ENCODE data around the gene C3orf18.

Gene C3orf18

DNA sequence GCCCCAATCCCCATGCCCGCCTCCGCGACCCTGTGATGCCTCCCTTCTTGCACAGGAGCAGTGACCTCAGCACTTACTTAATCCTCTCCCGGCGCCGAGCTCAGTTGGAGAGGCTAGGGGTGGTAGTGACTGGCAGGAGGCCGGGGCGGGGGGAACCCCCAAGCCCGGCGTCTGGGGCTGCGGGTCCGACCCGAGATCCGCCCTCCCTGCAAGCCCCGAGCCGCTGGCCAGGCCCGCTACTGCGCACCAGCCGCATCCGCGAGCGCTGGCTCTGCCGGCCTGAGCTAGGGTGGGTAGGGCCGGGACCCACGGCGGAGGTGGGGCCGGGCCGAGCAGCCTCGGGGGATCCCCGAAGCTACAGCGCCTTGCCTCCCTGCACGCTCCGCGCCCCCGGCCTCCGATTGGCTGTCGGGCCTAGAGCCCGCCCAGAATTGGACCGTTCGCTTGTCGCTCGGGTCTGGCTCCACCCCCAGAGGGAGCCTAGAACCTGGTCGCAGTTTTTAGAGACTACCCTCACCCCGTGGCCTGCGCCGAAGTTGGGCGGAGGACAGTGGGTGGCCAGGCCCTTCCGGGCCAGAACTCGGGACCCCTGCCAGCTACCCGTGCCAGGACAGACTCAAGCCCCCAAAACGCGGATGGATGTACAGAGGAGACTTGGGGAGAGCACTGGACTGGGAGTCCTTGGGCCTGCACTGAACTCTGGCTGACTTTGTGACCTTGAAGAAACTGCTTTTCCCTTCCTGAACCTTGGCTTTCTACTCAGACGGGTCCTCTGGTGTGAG, at the start of gene C3orf18:
TSS of gene C3orf18 (minus strand) at position 362 of the 782 bp plus-strand sequence. CDS start 2,048 bp downstream, outside the sequence.
- peak; percentile 95 for DNase-seq

- DNase-seq: peak; percentile 92
Measured at GRCh38 chr3:50616770-50617095, 49.2 kb upstream of the C3orf18 start.

- DNase-seq: peak; percentile 72
Measured at GRCh38 chr3:50616003-50616769, 48.6 kb upstream of the C3orf18 start.

- DNase-seq: no peak
Measured at GRCh38 chr3:50615190-50615589, 47.6 kb upstream of the C3orf18 start.

GRCh38 chr3:50612970-50613846, 45.7 kb upstream of the C3orf18 start:
- peak; percentile 59 for DNase-seq

DNA sequence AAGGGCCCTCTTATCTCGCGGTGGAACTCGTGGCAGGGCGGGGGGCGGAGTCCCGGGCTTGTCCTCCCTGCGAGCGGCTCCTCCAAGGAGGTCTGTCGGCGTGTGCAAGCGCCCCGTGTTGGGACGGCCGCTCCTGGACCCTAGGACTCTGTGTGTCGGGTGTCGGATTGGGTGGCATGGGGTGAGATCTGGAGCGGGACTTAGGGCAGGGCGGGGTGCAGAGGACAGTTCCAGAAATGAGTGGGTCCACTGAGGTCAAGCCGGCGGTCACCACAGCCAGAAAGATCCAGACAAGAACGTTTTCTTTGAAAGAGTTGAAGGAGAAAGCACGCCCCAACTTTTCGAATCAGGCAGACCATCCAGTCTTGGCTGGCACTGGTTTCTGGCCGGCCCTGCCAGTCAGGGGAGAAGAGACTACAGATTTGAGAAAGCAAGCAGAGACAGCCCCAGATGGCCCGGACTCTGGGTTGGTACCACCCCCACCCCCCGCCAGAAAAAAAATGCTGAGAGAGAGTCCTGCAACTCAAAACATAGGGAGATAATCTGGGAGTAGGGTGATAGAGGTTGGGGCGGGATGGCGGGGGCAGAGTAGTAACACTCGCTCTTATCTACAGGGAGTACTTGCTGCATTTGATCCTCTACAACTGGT, 44.8 kb upstream of the C3orf18 start:
- DNase-seq: no peak

DNA sequence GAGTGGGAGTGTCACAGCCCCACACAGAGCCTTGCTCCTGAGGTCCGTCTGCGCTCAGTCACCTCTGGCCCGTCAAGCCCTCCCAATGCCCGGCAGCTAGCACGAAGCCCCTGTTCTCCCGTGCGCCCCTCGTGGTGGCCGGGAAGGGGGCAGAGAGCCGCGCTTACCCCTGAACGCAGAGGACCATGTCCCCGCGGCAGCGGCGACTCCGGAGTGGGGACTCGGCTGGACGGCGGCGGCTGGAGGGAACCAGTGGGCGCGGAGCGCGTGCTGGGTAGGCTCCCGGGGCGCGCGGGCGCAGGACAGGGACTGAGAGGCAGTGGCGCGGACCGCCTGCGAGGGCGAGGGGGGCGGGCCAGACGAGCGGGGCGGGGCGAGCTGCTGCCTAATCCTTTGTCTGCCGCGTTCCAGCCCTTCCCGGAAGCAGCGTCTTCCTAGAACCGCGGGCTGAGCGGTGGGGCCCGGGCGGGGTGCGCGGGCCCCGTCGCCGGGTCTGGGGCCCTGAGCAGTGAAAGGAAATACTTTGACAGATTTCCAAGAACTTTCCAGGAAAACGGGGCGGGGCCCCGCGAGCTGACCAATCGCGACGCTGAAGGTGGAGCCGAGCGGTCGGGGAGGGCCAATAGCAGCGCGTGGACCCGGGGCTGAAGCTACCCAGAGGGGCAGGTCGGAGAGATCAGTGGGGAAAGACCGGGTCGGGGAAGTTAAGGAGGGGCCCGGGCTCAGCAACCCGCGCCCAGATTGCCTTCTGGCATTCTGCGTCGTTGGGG, 44.1 kb upstream of the C3orf18 start, which contains the start of gene CISH:
TSS of gene CISH (minus strand) at position 311 of the 770 bp plus-strand sequence. CDS start at position 187, 124 bp downstream.
- peak; percentile 99 for DNase-seq

- DNase-seq: no peak
Measured at GRCh38 chr3:50610992-50611463, 43.5 kb upstream of the C3orf18 start.

DNA sequence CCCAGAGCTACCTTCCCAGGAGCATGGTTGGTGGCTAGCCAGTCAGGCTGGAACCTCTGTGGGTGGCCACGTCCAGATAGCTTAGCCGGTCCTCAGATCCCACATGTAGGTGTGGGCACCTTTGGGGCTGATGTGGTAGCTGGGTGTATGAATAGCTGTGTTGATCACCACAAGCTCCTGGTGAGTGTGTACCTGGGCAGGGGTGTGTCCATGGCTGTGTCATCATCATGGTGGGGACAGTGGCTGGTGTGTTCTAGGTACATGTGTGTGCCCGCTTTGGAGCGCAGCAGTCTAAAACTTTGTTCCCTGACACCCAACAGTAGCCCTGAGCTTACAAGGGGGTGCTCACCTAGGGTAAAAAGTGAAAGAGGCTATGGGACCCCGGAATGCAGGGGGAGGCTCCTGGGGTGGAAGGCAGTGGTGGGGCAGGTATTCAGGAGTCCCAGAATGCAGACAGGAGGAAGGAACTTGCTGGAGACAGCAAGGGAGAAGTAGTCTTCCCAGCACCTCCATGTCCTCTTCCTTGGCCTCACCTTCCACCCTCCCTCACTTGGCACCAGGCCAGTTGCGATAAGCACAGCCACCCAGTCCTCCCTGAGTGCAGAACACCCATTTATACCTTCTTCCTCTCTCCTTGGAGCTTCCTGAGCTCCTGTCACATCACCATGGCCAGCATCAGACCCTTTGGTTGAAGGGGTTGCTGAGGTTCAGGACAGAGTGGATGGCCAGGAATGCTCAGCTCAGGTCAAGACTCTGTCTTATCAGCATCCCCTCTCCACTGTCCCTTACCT, 42.8 kb upstream of the C3orf18 start:
- no peak for DNase-seq

- DNase-seq: no peak
Measured at GRCh38 chr3:50609763-50610085, 42.2 kb upstream of the C3orf18 start.

GRCh38 chr3:50609071-50609762, 41.7 kb upstream of the C3orf18 start:
- DNase-seq: peak; percentile 65

GRCh38 chr3:50608278-50608677, 40.7 kb upstream of the C3orf18 start:
- no peak for DNase-seq

GRCh38 chr3:50607271-50608091, 39.9 kb upstream of the C3orf18 start:
- no peak for DNase-seq

DNA sequence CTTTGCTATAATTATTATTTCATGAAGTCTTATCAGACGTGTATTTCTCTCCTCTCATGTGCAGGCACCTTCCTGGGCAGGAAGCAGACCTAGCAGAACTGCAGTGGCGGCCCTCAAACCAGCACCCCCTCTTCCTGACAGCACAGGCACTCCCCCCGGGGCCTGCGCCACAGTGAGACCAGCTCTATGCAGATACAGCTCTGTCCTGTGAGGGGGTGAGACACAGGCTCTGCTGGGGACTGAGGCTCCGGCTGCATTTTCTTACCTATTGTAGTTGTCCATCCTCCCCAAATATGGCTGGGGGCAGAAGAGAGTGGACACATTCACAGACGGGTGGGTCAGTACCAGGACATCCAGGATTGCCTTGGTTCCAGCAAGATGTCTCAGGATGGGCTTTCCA, 39.0 kb upstream of the C3orf18 start:
- DNase-seq: no peak

DNA sequence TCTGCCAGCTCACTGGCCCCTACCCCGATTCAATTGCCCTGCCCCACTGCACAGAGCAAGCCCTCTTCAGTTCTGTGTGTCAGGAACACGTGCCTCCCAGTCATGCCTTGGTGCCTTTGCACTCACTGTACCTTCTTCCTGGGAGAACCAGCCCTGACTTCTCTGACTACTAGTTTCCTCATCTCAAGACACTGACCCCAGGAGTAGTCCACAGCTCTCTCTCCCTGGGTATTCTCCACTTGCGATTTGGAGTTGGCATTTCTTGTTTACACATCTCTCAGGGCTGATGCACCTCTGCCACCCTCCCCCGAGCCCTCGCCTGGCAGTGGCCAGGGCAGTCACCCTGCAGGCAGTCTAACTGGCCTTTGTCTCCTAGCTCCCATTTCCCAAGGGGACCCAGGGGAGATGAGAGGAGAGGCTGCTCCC, 38.4 kb upstream of the C3orf18 start:
- DNase-seq: peak; percentile 71

- DNase-seq: peak; percentile 50
Measured at GRCh38 chr3:50604628-50605588, 37.4 kb upstream of the C3orf18 start.

- DNase-seq: no peak
Measured at GRCh38 chr3:50604110-50604621, 36.6 kb upstream of the C3orf18 start.

All from inflammatory macrophage treated with lipopolysaccharide for 4 hours (primary cell).